Amniotic stem cell (primary cell): Measurements from ENCODE around the gene AP2B1.

Experiments used
- DNase-seq: peaks from one replicate; lab custom pipeline; 2025; lab: John Stamatoyannopoulos, UW

The AP2B1 gene

GRCh38 chr17:35730400-35731005, 143.4 kb downstream of the AP2B1 start:
- no peak for DNase-seq

- DNase-seq = no peak
Observed at GRCh38 chr17:35731239-35731916, 144.3 kb downstream of the AP2B1 start, which contains the start of gene RASL10B. TSS of gene RASL10B (plus strand) at chr17:35731639. CDS start at chr17:35735185, 3,546 bp downstream.

- no peak for DNase-seq
Observed at GRCh38 chr17:35731917-35732805, 145.0 kb downstream of the AP2B1 start.

GRCh38 chr17:35732806-35733136, 145.6 kb downstream of the AP2B1 start:
- DNase-seq = no peak

- no peak for DNase-seq
Observed at GRCh38 chr17:35733366-35733765, 146.2 kb downstream of the AP2B1 start.

- DNase-seq = no peak
Observed at GRCh38 chr17:35734396-35734795, 147.3 kb downstream of the AP2B1 start.

- DNase-seq = no peak
Observed at GRCh38 chr17:35735036-35735805, 148.1 kb downstream of the AP2B1 start.

GRCh38 chr17:35736236-35736635, 149.1 kb downstream of the AP2B1 start:
- DNase-seq = no peak

GRCh38 chr17:35738519-35739133, 151.5 kb downstream of the AP2B1 start:
- no peak for DNase-seq

GRCh38 chr17:35740216-35740615, 153.1 kb downstream of the AP2B1 start:
- DNase-seq = no peak

GRCh38 chr17:35740997-35741931, 154.1 kb downstream of the AP2B1 start:
- no peak for DNase-seq

GRCh38 chr17:35742496-35742895, 155.4 kb downstream of the AP2B1 start:
- DNase-seq = no peak

- DNase-seq = no peak
Observed at GRCh38 chr17:35742896-35743477, 155.9 kb downstream of the AP2B1 start.

- DNase-seq = no peak
Observed at GRCh38 chr17:35743626-35744328, 156.7 kb downstream of the AP2B1 start.

- DNase-seq = no peak
Observed at GRCh38 chr17:35744830-35745229, 157.7 kb downstream of the AP2B1 start.

- DNase-seq = no peak
Observed at GRCh38 chr17:35745246-35745645, 158.1 kb downstream of the AP2B1 start.

- DNase-seq = no peak
Observed at GRCh38 chr17:35745749-35746320, 158.7 kb downstream of the AP2B1 start.

GRCh38 chr17:35747540-35748017, 160.5 kb downstream of the AP2B1 start:
- DNase-seq = peak; percentile 32

- DNase-seq = no peak
Observed at GRCh38 chr17:35748341-35748841, 161.3 kb downstream of the AP2B1 start.
